Karpas-422 (cell line): ENCODE data around the gene UBE2C. TPM values are rescaled to one million over a fixed set of nuclear protein-coding genes. Genes with fewer than 3 reads are reported as not detected.

Source experiments
- DNase-seq: peaks from one replicate; pipeline ENCODE4 v3.0.0-alpha.2; 2015
- H2AFZ ChIP-seq: fragments of 200-600 bp; sonication (generic); 2 replicates; pipeline ENCODE4 v1.6.1; 2014; ENCODE audit warnings: antibody characterized with exemption, low read length, mixed read lengths
- H3K27ac ChIP-seq: fragments of 200-600 bp; sonication (generic); 2 replicates; pipeline ENCODE4 v1.5.1; 2014; ENCODE audit warnings: mild to moderate bottlenecking, low read length, moderate library complexity
- H3K27me3 ChIP-seq: fragments of 200-600 bp; sonication (generic); 2 replicates; pipeline ENCODE4 v1.6.1; 2014; ENCODE audit warnings: low read length, mixed read lengths
- H3K36me3 ChIP-seq: fragments of 200-600 bp; sonication (generic); 2 replicates; pipeline ENCODE4 v1.6.1; 2014; ENCODE audit warnings: low read length, mixed read lengths; ENCODE audit not compliant: insufficient read depth
- H3K4me1 ChIP-seq: fragments of 200-600 bp; sonication (generic); 2 replicates; pipeline ENCODE4 v1.6.1; 2014; ENCODE audit warnings: mild to moderate bottlenecking, low read length, mixed read lengths
- H3K4me2 ChIP-seq: fragments of 200-600 bp; sonication (generic); 2 replicates; pipeline ENCODE4 v1.6.1; 2014; ENCODE audit warnings: low read length, low read depth, mild to moderate bottlenecking; ENCODE audit not compliant: poor library complexity, severe bottlenecking
- H3K4me3 ChIP-seq: fragments of 200-600 bp; sonication (generic); 2 replicates; pipeline ENCODE4 v1.5.1; 2014; ENCODE audit warnings: mild to moderate bottlenecking, antibody characterized with exemption, low read length, mixed read lengths
- H3K79me2 ChIP-seq: fragments of 200-600 bp; sonication (generic); 2 replicates; pipeline ENCODE4 v1.6.1; 2014; ENCODE audit warnings: mild to moderate bottlenecking, low read length, mixed read lengths
- H3K9ac ChIP-seq: fragments of 200-600 bp; sonication (generic); 2 replicates; pipeline ENCODE4 v1.6.0; 2014; ENCODE audit warnings: low read length
- H3K9me2 ChIP-seq: fragments of 200-600 bp; sonication (generic), shearing (Covaris generic); replicated peaks from 2 replicates; pipeline ENCODE4 v1.6.0; 2014; ENCODE audit warnings: mild to moderate bottlenecking, low read length, moderate library complexity; ENCODE audit not compliant: insufficient read depth
- H3K9me3 ChIP-seq: fragments of 300-700, 200-600 bp; sonication (generic); 2 replicates; pipeline ENCODE4 v1.6.1; 2014; ENCODE audit warnings: low read length, mixed read lengths
- H4K20me1 ChIP-seq: fragments of 200-600 bp; sonication (generic); 2 replicates; pipeline ENCODE4 v1.6.1; 2014; ENCODE audit warnings: mild to moderate bottlenecking, antibody characterized with exemption, low read length, low read depth; ENCODE audit not compliant: insufficient read depth
- total RNA-seq: library from RNA; depleted of rRNA; stranded (reverse); fragments of >200 nt; shearing (Covaris generic); gene quantifications from 2 replicates; pipeline ENCODE4 v1.2.3, GENCODE V29; 2014; ENCODE audit warnings: low replicate concordance

The UBE2C gene
- total RNA-seq, 1 experiment from 2014 or later = 141 TPM

DNA sequence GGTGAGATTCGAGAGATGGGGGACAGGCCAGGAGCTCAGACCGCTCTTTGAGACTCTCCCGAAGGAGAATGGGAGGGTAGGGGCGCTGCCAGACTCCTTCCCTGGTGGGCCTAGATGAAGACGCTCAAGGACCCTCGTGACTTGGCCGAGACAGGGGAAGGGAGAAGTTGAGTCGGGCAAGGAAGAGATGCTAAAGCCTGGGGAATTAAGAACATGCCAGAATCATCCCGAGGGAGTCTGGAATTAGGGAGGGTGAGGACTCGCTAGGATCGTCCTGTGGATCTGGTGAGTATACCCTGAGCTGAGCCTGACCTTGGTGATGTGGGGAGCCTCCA is 529 bp downstream of the UBE2C start:
- Histone ChIP-seq H4K20me1 (no peaks in the 10 kb centered on the region), H3K4me1 (peaks cover 5% of the 10 kb centered on the region), H3K9me3 (no peaks in the 10 kb centered on the region), H3K4me2 (peak overlapping the region; percentile 88), H3K27me3 (no peaks in the 10 kb centered on the region), H3K9me2 (no peaks in the 10 kb centered on the region), H3K79me2 (peaks cover 14% of the 10 kb centered on the region), H3K27ac (peak overlapping the region; percentile 87), H3K4me3 (peak overlapping the region; percentile 93), H2AFZ (0 out of 2 replicates have a peak overlapping the region, but pooled peaks have one; percentile 15), H3K36me3 (peaks cover 45% of the 10 kb centered on the region), H3K9ac (peak overlapping the region; percentile 94)
- DNase-seq = no peak

- no peak for DNase-seq
- H3K4me3 ChIP-seq = peak overlapping the region; percentile 93
- H3K9ac ChIP-seq = peak overlapping the region; percentile 94
- no peaks in the 10 kb centered on the region for H3K9me2 ChIP-seq
- H3K27ac ChIP-seq = peak overlapping the region; percentile 87
- peak overlapping the region; percentile 88 for H3K4me2 ChIP-seq
- no peaks in the 10 kb centered on the region for H3K27me3 ChIP-seq
- no peaks in the 10 kb centered on the region for H3K9me3 ChIP-seq
- H3K36me3 ChIP-seq = peaks cover 45% of the 10 kb centered on the region
- peaks cover 14% of the 10 kb centered on the region for H3K79me2 ChIP-seq
- H3K4me1 ChIP-seq = peaks cover 5% of the 10 kb centered on the region
- no peak overlapping the region for H2AFZ ChIP-seq
- no peaks in the 10 kb centered on the region for H4K20me1 ChIP-seq
These were observed 1.0 kb downstream of the UBE2C start for GRCh38 chr20:45813489-45813888.

DNA sequence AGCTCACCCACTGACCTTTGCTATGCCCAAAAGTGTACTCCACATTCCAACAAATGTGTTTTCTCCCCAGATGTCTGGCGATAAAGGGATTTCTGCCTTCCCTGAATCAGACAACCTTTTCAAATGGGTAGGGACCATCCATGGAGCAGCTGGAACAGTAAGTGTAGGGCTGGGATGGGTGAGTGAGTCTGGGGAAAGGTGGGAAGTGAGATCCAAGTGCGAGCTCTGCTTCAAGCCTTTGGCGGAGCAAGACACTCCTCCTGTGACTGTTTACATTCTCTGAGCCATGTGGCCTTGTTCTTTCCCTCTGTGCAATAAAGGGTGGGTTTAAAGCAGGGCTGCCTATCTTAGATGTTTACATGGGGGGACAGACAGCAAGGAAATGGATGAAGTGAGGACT is 1.9 kb downstream of the UBE2C start:
- Histone ChIP-seq H3K4me1 (peaks cover 5% of the 10 kb centered on the region), H3K27ac (no peak overlapping the region), H3K4me2 (no peak overlapping the region), H3K27me3 (no peaks in the 10 kb centered on the region), H3K9me3 (no peaks in the 10 kb centered on the region), H3K36me3 (peaks cover 41% of the 10 kb centered on the region), H3K9me2 (no peaks in the 10 kb centered on the region), H2AFZ (no peak overlapping the region), H3K4me3 (no peak overlapping the region), H3K9ac (no peak overlapping the region), H3K79me2 (peaks cover 14% of the 10 kb centered on the region), H4K20me1 (no peaks in the 10 kb centered on the region)
- DNase-seq = no peak

- peaks cover 21% of the 10 kb centered on the region for H3K36me3 ChIP-seq
- no peak overlapping the region for H3K4me3 ChIP-seq
- no peaks in the 10 kb centered on the region for H3K9me3 ChIP-seq
- no peak overlapping the region for H3K9ac ChIP-seq
- no peaks in the 10 kb centered on the region for H3K9me2 ChIP-seq
- peaks cover 5% of the 10 kb centered on the region for H3K4me1 ChIP-seq
- H3K27me3 ChIP-seq = no peaks in the 10 kb centered on the region
- DNase-seq = no peak
- no peaks in the 10 kb centered on the region for H4K20me1 ChIP-seq
- H3K4me2 ChIP-seq = no peak overlapping the region
- H3K27ac ChIP-seq = no peak overlapping the region
- H2AFZ ChIP-seq = no peak overlapping the region
- peaks cover 14% of the 10 kb centered on the region for H3K79me2 ChIP-seq
These were observed 4.5 kb downstream of the UBE2C start for GRCh38 chr20:45816951-45817350.

DNA sequence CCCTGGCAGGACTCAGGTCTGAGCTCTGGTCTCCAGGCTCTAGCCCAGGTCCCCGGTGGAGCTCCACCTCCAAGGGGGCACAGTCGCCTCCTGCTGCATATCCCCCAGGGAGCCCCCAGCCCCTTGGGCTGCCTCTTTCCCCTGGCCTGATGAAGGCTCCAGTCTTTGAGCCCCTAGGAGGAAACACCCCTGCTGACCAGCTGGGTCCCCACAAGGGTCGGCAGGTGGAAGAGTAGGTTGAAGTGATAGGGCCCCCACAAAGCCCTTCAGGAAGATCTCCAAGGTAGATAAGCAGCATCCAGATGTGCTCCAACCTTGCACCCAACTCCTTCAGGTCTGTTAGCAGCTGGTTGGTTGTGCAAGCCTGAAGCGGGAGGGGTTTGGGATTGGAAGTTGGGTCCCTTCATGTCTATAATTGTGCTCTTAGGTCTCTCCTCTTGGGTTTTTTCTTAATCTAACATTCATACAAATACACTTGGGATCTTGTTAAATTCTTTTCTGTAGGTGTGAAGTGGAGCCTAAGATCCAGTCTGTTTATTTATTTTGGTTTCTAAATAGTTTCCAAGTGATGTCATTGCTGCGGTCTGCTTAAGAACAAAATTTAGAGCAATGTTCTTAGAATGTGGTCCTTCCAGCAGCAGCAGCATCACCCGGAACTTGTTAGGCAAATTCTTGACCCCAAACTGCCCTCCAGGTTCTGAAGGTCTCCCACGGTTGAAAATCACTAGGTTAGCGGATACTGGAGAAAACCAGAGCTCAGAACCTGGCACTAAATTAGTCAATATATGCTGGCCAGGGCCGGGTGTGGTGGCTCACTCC is 5.1 kb downstream of the UBE2C start:
- H3K27me3 ChIP-seq = no peaks in the 10 kb centered on the region

GRCh38 chr20:45818239-45818638 is 5.8 kb downstream of the UBE2C start:
- H2AFZ ChIP-seq = no peak overlapping the region
- no peak for DNase-seq
- H4K20me1 ChIP-seq = no peaks in the 10 kb centered on the region
- no peak overlapping the region for H3K27ac ChIP-seq
- no peak overlapping the region for H3K4me2 ChIP-seq
- peaks cover 6% of the 10 kb centered on the region for H3K79me2 ChIP-seq
- H3K9ac ChIP-seq = no peak overlapping the region
- H3K4me3 ChIP-seq = no peak overlapping the region
- no peaks in the 10 kb centered on the region for H3K9me2 ChIP-seq
- H3K36me3 ChIP-seq = peaks cover 21% of the 10 kb centered on the region
- H3K4me1 ChIP-seq = peaks cover 5% of the 10 kb centered on the region
- H3K9me3 ChIP-seq = no peaks in the 10 kb centered on the region
- no peaks in the 10 kb centered on the region for H3K27me3 ChIP-seq

More for the DNA sequence above, 5.1 kb downstream of the UBE2C start:
- Histone ChIP-seq H3K9me2 (no peaks in the 10 kb centered on the region), H2AFZ (no peak overlapping the region), H3K4me2 (no peak overlapping the region), H3K36me3 (peaks cover 21% of the 10 kb centered on the region), H3K79me2 (peaks cover 13% of the 10 kb centered on the region), H3K27ac (no peak overlapping the region), H3K4me1 (peaks cover 5% of the 10 kb centered on the region), H3K9ac (no peak overlapping the region), H3K4me3 (no peak overlapping the region), H3K9me3 (no peaks in the 10 kb centered on the region), H4K20me1 (no peaks in the 10 kb centered on the region)
- no peak for DNase-seq

DNA sequence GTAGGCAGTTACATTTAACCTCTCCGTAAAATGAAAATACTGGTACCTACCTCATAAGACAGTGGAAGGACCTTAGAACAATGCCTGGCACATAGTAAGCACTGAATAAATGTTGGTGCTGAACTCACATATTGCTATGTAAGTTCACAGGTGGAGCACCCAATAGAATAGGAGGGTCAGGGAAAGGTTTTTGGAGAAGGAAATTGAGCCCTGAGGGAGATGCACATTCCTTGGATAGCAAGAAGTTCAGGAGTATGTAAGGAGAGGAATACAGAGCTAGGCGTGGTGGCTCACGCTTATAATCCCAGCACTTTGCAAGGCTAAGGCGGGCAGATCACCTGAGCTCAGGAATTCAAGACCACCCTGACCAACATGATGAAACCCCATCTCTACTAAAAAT is 7.0 kb downstream of the UBE2C start:
- Histone ChIP-seq H3K36me3 (peaks cover 18% of the 10 kb centered on the region), H2AFZ (no peak overlapping the region), H4K20me1 (no peaks in the 10 kb centered on the region), H3K79me2 (no peaks in the 10 kb centered on the region), H3K9me2 (no peaks in the 10 kb centered on the region), H3K4me1 (no peaks in the 10 kb centered on the region), H3K9me3 (no peaks in the 10 kb centered on the region), H3K4me2 (no peak overlapping the region), H3K27ac (no peak overlapping the region), H3K9ac (no peak overlapping the region), H3K27me3 (no peaks in the 10 kb centered on the region), H3K4me3 (no peak overlapping the region)
- no peak for DNase-seq

GRCh38 chr20:45821947-45822346 is 9.5 kb downstream of the UBE2C start:
- no peaks in the 10 kb centered on the region for H3K27me3 ChIP-seq
- peaks cover 1% of the 10 kb centered on the region; the same call in 1 of the 2 replicates for H3K36me3 ChIP-seq
- no peak overlapping the region for H3K4me2 ChIP-seq
- no peak overlapping the region for H3K4me3 ChIP-seq
- no peaks in the 10 kb centered on the region for H3K9me2 ChIP-seq
- no peaks in the 10 kb centered on the region for H3K79me2 ChIP-seq
- no peaks in the 10 kb centered on the region for H3K4me1 ChIP-seq
- DNase-seq = no peak
- H3K9ac ChIP-seq = no peak overlapping the region
- no peak overlapping the region for H2AFZ ChIP-seq
- no peaks in the 10 kb centered on the region for H4K20me1 ChIP-seq
- no peak overlapping the region for H3K27ac ChIP-seq
- no peaks in the 10 kb centered on the region for H3K9me3 ChIP-seq
